ENCODE data around the gene CCDC127.
"Not testable (repeated sequence)": the region's sequence is repeated elsewhere in the genome, so short reads cannot be mapped to it uniquely, and the experiment has no call there.

CCDC127 gene

DNA sequence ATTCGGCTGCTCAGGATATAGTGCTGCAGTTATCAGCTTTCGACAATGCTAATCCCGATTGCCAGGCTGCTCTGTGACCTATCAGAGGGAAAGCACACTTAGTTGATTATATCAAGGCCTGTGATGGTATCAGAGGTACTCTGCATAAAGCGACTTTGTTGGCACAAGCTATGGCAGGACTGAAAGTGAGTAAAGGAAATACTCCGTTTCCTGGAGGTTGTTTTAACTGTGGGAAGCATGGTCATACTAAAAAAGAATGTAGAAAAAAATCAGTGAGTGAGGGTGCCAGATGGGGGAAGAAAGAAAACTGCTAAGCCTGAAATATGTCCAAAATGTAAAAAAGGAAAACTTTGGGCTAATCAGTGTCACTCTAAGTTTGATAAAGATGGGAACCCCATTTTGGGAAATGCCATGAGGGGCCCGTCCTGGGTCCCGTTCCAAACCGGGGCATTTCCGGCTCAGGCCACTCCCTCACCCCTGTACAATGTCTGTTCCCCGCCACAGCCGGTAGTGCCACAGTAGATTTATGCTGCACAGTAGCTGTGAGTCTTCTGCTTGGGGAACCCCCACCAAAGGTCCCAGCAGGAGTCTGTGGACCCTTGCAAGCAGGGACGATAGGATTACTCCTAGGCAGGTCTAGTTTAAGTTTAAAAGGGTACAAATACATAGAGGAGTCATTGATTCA, 25.9 kb upstream of the CCDC127 start:
- DNase-seq (ENCODE audit: insufficient read length, low spot score); FAIRE-seq: not testable (repeated sequence)

DNA sequence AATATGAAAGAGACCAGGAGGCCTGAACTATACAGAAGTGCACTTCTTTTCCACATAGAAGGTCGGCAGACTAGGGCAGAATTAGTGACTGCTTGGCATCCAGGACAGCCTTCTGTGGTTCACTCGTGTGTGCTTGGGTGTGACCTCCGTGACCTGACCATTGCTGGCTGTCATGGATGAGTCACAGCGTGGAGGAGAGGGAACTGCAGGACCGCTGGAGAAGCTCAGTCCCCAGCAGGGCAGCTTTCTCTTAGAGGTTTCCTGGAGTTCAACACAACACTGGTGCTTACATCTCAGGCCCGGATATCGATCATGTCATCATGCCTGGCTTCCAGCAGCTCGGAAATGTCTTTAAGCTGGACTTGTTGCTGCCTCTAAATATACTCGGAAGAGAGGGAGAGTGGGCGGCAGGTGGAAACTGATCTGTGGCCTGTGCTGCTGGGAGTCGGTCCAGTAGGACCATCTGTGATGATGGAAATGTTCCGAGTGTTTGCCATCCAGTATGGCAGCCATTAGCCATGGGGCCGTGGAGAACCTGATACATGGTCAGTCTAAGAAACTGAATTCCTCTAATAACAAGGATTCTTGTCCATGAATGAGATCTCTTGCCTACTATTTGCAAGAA, 23.2 kb upstream of the CCDC127 start:
- FAIRE-seq; DNase-seq (ENCODE audit: insufficient read length, low spot score): not testable (repeated sequence)

DNA sequence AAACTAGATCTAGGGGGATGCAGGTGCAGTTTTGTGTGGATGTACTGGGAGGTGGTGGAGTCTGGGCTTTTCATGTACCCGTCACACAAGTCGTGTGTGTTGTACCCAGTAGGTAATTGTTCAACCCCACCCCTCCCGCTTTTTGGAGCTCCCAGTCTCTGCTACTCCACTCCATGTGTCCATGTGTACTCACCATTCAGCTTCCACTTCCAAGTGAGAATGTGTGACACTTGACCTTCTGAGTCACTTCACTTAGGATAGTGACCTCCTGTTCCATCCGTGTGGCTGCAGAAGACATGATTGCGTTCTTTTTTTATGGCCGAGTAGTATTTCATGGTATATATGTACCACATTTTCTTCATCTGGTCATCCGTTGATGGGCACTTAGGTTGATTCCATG, 22.6 kb upstream of the CCDC127 start:
- not testable (repeated sequence) for FAIRE-seq

DNA sequence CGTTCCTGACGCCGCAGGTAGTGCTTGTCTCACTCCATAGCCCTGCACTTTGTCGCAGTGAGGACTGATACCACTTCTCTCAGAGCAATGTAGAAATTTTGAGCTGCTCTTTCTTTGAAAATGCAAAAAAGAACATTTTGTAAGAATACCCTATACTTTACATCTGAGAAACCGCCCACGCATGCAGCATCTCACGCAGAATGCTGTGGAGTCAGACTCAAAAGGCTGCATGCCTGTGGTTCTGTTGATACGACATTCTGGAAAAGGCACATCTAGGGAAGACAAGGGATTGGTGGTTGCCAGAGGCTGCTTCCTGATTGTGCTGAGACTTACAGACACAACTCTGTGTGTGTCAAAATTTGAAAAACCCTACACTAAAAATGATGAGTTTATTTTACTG, 20.0 kb upstream of the CCDC127 start:
- FAIRE-seq; DNase-seq (ENCODE audit: insufficient read length, low spot score): not testable (repeated sequence)

More for the DNA sequence above, 22.6 kb upstream of the CCDC127 start:
- not testable (repeated sequence) for DNase-seq (ENCODE audit: insufficient read length, low spot score)

DNA sequence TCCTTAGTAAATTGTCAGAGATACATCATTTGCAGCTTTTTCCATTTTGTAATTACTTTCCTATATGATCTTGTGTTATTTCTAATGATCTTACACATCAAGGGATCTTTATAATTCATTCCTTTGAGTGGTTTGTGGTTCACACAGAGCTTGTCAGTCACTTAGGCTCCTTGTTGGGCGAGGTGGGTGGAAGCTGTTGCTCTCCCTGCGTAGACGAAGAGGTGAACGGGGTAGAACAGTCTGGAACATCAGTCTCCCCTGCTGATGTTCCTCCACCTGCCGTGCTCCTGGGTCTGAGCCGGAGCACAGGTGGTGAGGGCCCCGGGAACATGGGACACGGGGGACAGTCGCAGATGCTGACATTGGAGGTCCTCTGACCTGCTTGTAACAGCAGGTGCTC, 17.6 kb upstream of the CCDC127 start:
- DNase-seq (ENCODE audit: insufficient read length, low spot score); FAIRE-seq: not testable (repeated sequence)

DNA sequence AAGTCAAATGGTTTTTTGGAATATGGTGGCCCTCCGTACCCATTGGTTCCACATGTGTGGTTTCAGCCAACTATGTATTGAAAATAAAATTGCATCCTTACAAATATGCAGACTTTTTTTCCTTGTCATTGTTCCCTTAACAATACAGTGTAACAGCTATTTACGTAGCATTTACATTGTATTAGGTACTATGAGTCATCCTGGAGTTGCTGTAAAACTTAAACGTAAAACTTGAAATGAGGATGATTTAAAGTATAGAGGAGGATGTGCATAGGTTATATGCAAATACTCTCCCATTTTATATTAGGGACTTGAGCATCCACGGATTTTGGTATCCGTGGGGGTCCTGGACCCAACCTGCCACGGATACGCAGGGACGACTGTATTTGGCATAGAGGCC, 16.5 kb upstream of the CCDC127 start:
- DNase-seq (ENCODE audit: insufficient read length, low spot score) (no peak), FAIRE-seq (no peak)
- no peak for TF ChIP-seq POU2F2 (IDR thresholded peaks at IDR 0.05; ENCODE audit: low read depth, low read length)
- TF ChIP-seq TAF1 (IDR thresholded peaks at IDR 0.05; ENCODE audit: low read depth, low read length): no peak
- TF ChIP-seq POLR2AphosphoS5 (IDR thresholded peaks at IDR 0.05; ENCODE audit: low read depth, low read length): no peak

DNA sequence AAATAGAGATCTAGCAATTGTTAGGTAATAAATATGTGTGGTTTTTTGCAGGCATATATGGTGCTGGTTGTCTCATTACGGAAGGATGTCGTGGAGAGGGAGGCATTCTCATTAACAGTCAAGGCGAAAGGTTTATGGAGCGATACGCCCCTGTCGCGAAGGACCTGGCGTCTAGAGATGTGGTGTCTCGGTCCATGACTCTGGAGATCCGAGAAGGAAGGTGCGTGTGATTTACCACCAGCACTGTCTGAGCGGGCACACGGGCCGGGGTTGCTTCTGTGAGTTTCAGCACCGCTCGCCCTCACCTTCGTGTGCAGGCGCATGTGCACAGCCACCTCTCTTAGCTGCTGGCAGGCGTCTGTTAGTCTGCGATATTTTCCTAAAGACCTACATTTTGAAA, 15.5 kb upstream of the CCDC127 start:
- FAIRE-seq; DNase-seq (ENCODE audit: insufficient read length, low spot score): not testable (repeated sequence)

DNA sequence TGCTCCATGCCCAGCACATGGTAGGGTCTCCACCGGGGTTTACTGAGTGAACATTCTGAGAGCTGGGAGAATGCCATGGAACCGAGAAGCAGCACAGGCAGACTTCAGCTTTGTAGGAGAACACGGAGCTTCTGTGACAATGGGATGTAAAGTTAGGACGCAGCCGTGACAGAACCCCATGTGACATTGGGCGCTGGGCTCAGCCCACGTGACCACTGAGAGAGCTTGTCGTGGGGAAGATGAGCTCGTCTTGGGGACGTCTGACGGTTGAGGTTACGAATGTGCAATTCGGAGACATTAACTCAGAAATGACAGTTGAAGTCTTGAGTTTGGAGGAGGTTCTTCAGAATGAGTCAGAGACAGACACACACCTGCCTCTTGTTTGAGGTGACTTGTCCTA, 13.7 kb upstream of the CCDC127 start:
- no peak for TF ChIP-seq POLR2AphosphoS5 (IDR thresholded peaks at IDR 0.05; ENCODE audit: low read depth, low read length)
- no peak for TF ChIP-seq PAX5 (IDR thresholded peaks at IDR 0.05; ENCODE audit: insufficient read depth, low read length, severe bottlenecking)
- no peak for TF ChIP-seq SPI1 (IDR thresholded peaks at IDR 0.05; ENCODE audit: low read depth, low read length)
- no peak for TF ChIP-seq TAF1 (IDR thresholded peaks at IDR 0.05; ENCODE audit: low read depth, low read length)
- TF ChIP-seq POU2F2 (IDR thresholded peaks at IDR 0.05; ENCODE audit: low read depth, low read length): no peak
- TF ChIP-seq POLR2A (IDR thresholded peaks at IDR 0.05; ENCODE audit: low read depth, low read length): no peak
- no peak for DNase-seq (ENCODE audit: insufficient read length, low spot score)
- FAIRE-seq: no peak

DNA sequence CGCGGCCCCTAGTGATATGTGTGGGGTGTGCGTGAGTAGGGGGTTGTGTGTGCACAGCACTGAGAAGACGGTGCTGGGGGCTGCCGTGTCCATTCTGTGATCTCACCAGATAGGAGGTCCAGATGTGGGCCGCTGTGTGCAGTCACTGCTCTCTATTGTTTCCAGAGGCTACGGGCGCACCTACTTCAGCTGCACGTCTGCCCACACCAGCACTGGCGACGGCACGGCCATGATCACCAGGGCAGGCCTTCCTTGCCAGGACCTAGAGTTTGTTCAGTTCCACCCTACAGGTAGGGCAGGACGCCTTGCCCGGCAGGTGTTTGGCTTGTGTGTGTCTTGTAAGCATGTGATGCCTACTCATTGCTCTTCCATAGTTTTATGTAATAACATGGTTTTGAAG, 12.8 kb upstream of the CCDC127 start:
- TF ChIP-seq PAX5 (IDR thresholded peaks at IDR 0.05; ENCODE audit: insufficient read depth, low read length, severe bottlenecking): no peak
- no peak for TF ChIP-seq POU2F2 (IDR thresholded peaks at IDR 0.05; ENCODE audit: low read depth, low read length)
- TF ChIP-seq TAF1 (IDR thresholded peaks at IDR 0.05; ENCODE audit: low read depth, low read length): no peak
- TF ChIP-seq SPI1 (IDR thresholded peaks at IDR 0.05; ENCODE audit: low read depth, low read length): no peak
- TF ChIP-seq POLR2A (IDR thresholded peaks at IDR 0.05; ENCODE audit: low read depth, low read length): no peak
- TF ChIP-seq POLR2AphosphoS5 (IDR thresholded peaks at IDR 0.05; ENCODE audit: low read depth, low read length): no peak
- DNase-seq (ENCODE audit: insufficient read length, low spot score) (no peak), FAIRE-seq (no peak)

DNA sequence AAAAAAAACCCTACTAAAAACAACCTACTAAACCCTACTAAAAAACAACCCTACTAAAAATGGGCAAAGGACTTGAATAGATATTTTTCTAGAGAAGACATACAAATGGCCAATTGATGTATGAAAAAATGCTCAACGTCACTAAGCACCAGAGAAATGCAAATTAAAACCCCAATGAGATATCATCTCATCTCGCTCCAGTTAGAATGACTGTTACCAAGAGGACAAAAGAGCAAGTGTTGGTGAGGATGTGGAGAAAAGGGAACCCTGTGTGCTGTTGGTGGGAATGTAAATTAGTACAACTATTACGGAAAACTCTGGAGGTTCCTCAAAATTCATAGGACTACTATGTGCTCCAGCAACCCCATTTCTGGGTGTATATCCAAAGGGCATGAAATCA, 10.9 kb upstream of the CCDC127 start:
- TF ChIP-seq SPI1 (IDR thresholded peaks at IDR 0.05; ENCODE audit: low read depth, low read length) (no peak), TAF1 (IDR thresholded peaks at IDR 0.05; ENCODE audit: low read depth, low read length) (no peak), POLR2AphosphoS5 (IDR thresholded peaks at IDR 0.05; ENCODE audit: low read depth, low read length) (no peak), POU2F2 (IDR thresholded peaks at IDR 0.05; ENCODE audit: low read depth, low read length) (no peak), PAX5 (IDR thresholded peaks at IDR 0.05; ENCODE audit: insufficient read depth, low read length, severe bottlenecking) (no peak), POLR2A (IDR thresholded peaks at IDR 0.05; ENCODE audit: low read depth, low read length) (no peak)
- FAIRE-seq: no peak
- no peak for DNase-seq (ENCODE audit: insufficient read length, low spot score)

DNA sequence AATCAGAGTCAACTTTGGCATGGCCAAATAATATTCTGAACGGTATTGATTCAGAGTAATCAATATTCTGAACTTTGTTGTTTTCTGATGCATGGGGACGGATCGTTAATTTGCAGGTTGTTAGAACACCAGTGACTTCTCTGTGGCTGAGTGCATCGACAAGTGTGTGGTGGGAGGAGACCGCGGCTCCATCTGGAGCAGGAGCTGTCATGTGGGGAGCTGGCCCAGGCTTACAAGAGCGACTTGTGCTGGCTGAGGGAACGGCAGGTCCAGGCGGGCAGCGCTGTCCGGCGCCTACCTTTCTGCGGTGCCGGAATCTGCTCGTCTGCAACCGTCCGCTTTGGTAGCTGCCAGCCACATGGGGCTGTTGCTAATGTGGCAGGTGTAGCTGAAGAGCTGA, 9.4 kb upstream of the CCDC127 start:
- DNase-seq (ENCODE audit: insufficient read length, low spot score); FAIRE-seq: not testable (repeated sequence)

DNA sequence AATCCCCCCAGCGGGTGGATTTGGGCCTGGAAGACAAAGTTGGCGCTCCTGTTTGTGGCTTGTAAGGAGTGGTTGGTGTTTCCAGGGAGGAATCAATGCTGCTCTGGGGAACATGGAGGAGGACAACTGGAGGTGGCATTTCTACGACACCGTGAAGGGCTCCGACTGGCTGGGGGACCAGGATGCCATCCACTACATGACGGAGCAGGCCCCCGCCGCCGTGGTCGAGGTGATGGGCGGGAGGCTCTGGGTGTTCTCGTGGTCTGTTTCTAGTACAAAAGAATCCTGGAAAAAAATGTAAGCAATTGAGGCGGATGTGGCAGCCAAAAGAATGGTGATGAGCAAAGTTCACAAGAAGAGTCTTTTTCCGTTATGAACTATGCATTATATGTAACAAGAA, 7.4 kb upstream of the CCDC127 start:
- TF ChIP-seq TAF1 (IDR thresholded peaks at IDR 0.05; ENCODE audit: low read depth, low read length): no peak
- TF ChIP-seq POLR2A (IDR thresholded peaks at IDR 0.05; ENCODE audit: low read depth, low read length): no peak
- FAIRE-seq: no peak
- no peak for DNase-seq (ENCODE audit: insufficient read length, low spot score)

Measured in GM12891 (cell line).